MV-4-11 (cell line): Measurements from ENCODE around the gene CEP72.
"Not testable (repeated sequence)": the region's sequence is repeated elsewhere in the genome, so short reads cannot be mapped to it uniquely, and the experiment has no call there.

Experiments used
- DNase-seq: peaks from one replicate; lab custom pipeline; 2025; lab: John Stamatoyannopoulos, UW

CEP72 gene

DNA sequence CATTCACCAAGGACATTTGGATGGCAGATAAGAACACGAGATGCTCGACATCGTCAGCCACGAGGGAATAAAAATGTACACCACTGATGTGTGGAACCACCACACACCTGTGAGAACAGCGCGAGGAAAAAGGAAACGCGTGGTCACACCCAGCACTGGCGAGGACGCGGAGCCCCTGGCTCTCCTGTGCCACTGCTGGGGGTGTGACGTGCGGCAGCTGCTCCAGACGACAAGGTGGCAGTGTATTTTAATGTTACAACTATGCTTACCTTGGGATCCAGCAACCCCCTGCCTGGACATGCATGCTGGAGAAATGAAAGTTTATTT, 13.6 kb upstream of the CEP72 start:
- DNase-seq = no peak

DNA sequence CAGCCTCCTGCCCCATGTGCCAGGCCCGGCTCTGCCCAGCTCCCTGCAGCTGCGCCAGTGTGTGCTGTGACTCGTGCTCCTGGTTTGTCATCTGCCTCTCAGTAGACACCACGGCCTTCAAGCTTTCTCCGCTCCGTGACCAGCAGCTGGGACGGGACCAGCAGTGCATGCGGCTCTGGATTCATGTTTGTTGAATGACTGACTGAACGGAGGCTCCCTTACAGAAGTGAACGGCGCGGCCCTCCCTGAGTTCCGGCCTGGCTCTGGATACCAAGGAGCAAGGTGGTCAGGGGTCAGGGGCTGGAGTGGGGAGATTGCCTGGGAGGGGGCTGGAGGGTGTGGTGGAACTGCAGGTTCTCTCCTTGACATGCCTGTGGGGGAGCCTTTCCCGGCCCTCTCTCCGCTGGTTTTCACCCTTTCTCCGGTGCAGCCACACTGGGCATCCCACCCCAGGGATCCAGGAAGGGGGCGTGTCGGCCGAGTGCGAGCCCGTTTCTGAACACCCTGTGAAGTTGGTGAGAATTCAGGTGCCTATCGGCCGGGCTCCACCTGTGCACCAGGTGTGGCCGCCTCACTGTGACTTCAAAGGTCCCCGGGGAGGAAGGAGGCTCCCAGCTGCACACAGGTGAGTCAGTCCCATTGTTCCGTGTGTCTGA, 11.1 kb upstream of the CEP72 start:
- DNase-seq = no peak

DNA sequence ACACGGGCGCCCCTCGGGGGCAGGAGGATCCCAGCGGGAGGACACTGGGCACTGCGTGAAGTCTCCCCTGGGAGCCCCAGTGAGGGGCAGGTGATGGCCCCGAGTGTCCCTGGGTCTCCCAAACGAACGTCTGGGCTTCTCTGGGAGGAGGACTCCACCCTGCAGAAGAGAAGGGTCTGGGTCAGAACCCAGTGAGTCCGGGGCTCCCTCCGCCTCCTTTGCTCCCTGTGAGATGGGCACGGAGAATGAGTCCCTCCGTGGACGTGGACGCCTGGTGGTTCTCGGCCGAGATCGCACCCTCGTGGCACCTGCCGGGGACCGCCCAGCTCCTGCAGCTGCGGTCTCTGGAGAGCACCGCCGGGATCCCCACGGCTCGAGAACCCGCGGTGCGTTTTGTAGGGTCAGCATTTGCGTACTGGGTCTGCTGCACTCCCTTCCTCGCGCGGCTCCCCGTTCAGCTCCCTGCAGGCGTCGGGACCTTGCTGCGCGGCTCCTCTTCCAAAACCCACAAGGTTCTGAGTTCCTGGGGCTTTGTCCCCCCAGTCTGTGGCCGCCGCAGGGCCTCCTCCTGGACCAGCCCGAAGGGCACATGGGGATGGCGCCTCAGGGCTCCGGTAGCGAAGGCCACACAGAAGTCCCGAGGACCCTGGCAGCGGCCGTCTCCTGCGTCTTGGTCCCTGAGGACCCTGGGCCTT, 10.2 kb upstream of the CEP72 start:
- DNase-seq = no peak

DNA sequence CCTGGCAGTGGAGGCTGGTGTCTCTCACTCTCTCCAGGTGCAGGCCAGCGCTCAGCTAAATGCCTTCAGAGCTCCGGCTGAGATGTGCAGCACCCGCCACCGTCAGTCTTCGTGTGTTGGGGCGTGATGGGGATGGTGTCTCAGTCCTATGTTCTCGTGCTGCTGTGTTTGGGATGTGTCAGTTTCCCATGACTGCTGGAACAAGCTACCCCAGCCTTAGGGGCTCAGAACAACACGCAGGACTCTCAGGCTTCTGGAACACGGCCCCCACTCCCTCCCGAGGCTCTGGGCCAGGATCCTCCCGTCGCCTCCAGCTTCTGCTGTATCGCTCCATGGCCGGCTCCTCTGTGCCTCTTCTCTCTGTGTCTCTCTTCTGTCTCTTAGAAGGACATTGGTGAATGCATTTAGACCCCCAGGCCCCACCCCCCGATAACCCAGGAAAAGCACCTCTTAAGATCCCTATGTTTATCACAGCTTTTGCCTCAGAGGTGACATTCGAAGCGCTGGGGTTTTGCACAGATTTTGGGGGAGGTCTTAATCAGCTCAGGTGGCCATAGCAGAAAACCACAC, 9.6 kb upstream of the CEP72 start:
- DNase-seq = no peak

DNA sequence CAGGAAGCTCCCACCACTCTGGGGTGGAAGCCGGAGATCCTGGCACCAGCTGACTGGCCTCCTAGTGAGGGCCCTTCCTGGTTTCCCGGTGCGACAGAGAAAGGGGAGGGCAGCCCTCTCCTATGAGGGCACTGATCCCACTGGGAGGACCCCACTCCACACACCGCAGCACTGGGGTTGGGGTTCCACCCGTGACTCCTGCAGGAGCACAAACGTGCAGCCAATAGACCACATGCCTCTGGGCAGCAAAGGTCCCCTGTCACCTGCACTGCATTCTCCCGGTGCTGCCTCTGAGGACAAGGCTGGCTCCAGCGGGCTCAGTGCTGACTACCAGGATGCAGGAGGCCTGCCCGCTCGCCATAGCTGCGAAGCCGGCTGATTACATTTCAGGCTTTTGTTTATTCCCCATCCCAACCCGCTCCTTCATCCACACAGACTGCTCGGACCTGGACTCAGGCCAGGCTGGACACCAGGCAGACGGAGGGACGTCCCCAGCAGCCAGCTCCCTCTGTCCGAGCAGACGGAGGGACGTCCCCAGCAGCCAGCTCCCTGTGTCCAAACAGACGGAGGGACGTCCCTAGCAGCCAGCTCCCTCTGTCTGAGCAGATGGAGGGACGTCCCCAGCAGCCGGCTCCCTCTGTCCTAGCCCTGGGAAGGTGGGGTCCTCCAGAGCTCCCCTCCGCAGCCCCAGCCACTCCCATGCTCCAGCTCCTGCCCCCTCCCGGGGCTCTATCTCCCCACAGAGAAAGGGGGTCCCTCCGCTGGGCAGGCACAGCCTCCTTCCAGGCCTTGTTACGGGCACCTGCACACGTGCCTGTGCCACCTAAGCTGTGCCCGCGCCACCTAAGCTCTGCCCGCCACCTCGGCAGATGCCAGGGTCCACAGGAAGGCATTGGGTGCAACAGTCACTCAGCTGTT, 8.8 kb upstream of the CEP72 start:
- DNase-seq = no peak

DNA sequence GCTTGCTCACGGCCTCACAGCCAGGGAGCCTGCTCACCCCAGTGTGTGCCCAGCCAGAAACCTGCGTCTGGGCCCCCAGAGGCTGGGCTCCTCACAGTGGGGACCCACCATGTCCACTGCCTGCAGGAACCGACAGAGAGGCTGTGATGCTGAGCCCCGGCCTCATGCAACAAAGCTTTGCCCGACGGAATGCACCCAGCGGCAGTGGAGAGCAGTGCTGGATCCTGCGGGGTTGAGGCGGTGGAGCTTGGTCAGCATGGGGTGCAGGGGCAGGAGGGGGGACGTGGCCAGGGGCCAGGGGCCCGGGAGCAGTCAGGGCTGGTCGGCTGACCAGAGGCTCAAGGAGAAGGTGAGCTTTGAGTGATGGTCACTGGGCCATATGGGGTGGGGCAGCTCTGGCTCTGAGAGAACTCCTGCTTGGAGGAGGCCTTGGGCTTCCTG, 7.7 kb upstream of the CEP72 start:
- no peak for DNase-seq

DNA sequence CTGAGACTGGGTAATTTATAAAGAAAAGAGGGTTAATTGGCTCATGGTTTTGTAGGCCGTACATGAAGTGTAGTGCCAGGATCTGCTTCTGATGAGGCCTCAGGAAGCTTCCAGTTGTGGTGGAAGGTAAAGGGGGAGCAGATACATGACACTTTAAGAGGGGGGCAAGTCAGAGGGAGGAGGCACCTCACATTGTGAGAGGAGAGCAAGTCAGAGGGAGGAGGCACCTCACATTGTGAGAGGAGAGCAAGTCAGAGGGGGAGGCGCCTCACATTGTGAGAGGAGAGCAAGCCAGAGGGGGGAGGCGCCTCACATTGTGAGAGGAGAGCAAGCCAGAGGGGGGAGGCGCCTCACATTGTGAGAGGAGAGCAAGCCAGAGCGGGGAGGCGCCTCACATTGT, 7.0 kb upstream of the CEP72 start:
- DNase-seq = not testable (repeated sequence)

DNA sequence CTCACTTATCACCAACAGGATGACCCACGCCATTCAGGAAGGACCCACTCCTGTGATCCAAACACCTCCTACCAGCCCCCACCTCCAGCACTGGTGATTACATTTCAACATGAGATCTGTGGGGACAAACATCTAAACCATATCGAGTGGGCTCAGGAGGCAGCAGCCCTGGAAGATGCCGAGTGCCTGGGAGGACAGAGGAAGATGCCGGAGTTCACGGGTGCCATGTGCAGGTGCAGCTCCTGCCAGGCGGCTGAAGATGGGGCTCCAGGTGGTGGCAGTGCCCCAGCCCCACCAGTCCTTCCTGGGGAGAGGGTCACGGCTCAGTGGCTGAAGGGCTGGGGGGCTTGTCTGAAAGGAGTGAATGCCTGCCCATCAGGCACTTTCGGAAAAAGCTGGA, 6.1 kb upstream of the CEP72 start:
- no peak for DNase-seq

DNA sequence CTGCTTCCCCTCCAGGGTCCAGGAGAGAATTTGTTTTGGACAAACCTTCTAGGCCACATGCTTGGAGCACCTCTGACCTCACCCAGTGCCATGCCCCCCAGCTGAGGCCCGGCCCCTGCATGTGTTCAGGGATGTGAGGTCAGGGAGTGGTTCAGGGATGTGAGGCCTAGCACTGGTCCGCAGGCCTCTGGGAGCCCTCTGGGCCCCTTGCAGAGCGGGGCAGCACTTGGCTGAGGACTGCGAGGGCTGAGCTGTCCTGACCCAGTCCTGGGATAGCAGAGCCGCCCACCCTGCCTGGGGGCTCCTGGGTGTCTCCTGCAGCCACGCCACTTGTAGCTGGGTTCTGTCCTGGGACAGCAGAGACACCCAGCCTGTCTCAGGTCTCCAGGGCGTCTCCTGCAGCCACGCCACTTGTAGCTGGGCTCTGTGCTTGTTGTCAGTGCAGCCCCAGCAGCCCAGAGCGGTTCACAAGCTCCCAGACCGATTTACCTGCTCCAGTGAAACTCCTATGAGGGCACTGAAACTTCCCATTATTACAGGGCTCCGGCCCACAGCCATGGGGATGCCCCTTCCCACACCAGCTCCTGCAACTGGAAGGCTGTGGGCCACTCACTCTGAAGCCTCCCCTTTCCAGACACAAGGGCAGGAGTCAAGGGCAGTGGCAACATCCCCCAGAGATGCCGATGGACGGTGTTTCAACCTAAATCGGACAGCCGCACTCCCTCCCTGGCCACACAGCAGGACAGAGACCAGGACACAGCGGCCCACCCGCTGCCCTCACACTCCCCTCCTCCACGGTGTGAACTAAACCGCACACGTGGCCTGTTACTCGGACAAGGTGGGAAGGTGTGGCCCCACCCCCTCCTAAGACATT, 5.4 kb upstream of the CEP72 start:
- DNase-seq = no peak

DNA sequence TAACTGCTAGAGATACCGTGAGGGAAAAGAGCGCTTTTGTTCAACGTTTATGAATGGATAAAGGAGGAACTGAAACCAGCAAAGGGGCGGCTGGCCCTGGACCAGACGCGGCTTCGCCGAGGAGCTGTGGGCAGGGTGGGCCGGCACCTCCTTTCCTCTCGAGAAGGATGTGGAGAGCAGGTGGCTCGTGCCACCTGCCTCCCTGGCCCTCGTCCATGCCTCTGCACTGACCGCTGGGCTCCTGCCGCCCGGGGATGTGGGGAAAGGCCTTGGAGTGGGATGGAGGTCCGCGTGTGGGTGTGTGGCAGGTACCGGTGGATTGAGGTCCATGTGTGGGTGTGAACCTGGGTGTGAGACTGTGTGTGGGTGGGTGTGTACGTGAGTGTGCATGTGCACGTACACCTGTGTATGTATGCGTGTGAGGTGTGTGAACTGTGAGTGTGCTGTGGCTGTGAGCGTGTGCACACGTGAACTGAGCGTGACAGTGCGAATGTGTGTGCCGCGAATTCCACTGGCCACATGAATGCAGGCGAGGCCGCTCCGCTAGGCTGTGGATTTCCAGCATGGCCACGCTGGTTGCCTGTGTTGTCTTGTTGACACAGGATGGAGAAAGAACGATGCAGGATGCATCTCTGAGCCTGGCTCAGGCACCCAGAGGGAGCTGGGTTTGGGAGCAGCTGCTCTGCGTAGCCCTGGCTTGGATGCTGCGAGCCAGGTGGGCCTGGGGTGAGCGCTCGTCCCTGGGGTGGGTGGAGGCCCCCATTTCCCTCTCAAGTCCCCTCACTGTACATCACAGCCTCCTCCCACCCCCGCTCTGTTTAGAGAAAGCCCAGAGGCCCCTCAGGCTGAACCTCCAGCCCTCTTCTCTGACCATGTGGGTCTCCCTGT, 4.4 kb upstream of the CEP72 start:
- DNase-seq = peak; percentile 85

DNA sequence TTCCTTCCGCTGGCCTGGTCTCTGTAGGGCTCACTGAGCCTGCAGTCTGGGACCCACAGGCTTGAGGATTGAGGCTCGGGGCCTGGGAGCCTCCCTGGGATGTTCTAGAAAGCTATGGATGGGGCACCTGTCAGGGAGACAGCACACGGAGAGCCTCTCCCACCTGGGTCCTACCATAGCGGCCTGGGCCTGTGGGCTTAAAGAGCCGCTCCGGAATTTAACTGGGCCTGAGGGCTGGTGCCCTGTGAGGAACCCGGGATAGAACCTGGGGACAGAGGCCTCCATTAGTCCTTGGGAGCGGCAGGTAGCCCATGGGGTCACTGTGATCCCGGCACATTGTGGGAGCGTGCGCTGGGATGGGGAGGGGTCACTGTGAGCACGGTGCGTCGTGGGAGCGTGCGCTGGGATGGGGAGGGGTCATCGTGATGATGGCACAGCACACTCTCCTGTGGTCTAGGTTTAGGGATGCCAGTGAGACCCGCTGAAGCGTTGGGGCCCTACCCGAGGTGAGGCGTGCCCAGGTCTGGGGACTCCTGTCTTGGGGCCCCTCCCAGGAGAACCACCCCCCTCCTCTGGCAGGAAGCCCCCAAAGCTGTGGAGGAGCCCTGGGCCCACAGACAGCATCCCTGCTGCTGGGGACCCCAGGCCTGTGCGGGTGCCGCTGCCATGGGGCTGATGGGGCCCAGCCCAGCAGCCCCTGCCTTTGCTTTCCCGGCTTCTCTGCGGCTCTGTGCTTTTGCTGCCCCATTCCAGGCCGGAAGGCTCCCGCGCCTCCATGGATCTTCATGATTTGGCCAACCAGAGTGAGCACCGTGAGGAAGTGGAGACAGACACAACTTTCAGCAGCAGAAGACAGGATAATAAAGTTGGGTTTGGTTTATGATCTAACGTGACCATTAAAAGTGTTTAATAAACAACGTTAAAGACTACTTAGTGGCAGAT, 3.4 kb upstream of the CEP72 start:
- no peak for DNase-seq

DNA sequence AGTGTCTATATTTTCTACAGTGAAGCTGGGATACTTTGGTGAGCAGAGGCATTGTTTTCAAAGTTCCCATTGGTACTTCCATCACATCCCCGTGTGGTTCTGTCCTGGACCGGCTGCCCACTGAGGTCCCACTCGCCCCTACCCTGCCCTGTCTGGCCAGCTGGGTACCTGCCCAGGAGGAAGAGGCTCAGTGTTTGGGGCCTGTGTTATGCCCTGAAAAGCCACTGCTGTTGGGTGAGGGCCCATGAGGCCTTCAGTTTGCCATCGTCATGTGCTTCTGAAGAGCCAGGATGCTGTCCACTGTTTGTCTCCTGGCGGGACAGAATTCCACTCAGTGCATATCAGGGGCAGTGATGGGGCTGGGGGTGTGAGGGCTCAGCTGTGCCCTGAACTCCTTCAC, 2.6 kb upstream of the CEP72 start:
- DNase-seq = no peak

DNA sequence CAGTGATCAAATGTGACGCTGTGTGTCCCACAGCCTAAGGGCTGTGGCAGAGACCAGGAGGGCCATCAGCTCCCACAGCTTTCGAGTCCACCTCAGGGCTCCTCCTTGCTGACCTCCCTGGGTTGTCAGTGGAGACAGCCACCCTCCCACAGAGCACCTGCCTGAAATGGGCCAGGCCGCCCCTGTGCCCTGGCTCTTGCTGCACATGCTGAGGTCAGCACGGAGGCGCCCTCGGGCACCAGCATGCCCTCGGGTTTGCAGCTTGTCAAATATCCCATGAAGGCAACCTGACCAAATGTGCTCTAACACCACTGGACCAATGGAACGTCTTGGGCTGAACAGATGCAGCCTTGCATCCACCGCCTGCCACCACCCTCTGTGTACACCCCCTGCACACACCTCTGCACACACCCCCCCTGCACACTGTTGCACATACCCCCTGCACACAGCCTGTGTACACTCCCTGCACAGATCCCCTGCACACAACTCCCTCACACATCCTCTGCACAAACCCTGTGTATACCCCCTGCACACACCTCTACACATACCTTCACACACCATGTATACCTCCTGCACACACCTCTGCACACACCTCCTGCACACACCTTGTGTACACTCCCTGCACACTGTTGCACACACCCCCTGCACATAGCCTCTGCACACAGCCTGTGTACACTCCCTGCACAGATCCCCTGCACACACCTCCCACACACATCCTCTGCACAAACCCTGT, 2.0 kb upstream of the CEP72 start:
- no peak for DNase-seq

DNA sequence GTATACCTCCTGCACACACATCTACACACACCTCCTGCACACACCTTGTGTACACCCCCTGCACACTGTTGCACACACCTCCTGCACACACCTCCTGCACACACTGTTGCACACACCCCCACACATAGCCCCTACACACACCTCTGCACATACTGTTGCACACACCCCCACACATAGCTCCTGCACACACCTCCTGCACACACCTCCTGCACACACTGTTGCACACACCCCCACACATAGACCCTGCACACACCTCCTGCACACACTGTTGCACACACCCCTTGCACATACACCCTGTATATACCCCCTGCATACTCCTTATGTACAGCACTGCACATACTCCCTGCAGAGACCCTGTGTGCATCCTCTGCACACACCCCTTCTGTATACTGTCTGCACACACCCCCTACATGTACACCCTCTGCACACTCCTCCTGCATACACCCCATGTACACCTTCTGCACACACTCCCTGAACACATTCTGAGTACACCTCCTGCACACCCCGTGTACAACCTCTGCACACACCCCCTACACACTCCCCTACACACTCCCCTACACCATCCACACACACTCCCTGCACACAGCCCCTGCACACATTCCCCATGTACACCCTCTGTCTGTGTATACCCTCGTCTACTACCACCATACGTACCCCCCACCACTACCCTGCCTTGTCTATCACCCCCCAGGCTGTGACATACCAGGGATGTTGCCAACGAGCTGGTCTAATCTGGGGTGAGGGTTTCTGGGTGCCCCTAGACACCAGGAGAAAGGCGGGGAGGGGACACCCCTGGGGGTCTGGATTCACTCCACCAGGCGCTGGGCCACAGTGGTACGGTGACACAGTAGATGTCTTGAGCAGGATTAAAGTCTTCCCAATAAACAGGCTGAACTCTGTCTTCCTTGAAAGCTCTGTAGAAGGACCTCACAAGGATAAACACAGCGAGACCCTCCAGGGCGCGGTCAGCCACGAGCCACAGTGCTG, 1.1 kb upstream of the CEP72 start:
- DNase-seq = no peak

DNA sequence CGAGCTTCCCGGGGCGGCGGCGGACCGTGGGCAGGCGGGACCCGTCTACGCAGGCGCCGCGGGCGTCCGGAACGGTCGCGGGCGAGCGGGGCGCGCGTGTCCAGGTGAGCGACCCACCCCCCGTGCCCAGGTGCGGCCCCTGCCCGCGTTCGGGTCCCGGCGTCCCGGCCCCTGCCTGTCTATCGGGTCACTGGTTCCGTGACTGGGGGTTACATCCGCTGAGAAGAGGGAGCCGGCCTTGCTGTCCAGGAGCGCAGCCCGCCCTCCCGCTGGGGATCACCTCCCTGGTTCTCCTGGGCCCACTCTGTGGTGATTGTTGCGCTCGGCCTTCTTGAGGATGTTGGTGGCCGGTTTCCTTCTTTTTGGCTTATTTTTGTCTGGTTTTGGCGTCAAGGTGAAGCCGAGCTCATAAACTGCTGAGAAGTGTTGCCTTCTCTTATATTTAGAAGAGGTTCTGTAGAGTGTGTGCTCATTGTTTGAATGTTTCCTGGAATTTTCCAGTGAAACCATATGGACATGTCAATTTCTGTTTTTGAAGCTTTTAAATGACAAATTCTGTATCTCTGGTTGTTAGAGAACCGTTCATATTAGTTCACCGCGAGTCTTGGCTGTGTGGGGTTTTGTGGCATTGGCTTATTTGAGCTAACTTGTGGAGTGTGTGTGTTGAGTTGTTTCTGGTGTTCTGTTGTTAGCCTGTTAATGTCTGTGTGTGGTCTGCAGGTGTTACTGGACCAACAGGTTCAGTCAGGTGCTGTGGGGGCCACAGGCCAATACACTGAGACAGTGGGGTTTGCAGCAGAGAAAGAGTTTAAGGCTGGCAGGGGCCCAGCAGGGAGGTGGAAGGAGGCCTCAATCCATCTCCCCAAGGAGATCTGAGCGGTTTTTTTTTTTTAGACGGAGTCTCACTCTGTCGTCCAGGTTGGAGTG, 621 bp downstream of the CEP72 start:
- DNase-seq = no peak

DNA sequence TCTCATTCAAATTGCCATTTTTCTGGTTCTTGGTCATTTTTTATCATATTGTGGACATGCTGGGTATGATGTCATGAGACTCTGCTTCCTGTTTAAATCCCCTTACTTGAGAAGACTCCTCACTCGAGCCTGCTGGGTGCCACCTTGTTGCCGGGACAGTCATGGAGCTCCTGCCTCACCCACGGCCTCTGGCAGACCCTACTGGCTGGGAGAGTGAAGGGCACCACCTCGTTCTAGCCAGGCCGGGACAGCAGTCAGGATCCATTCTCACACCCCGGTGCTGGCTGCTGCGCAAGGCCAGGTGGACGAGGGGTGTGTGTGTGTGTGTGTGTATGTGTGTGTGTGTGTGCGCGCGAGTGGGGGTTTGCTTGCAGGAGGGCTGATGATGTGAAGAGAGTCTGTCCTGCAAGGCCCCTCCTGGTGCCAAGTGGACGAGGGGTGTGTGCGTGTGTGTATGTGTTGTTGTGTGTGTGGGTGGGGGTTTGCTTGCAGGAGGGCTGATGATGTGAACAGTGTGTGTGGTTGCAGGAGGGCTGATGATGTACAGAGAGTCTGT, 4.4 kb downstream of the CEP72 start:
- DNase-seq = peak; percentile 17
